Measurements from ENCODE around the gene SYVN1.

DNA sequence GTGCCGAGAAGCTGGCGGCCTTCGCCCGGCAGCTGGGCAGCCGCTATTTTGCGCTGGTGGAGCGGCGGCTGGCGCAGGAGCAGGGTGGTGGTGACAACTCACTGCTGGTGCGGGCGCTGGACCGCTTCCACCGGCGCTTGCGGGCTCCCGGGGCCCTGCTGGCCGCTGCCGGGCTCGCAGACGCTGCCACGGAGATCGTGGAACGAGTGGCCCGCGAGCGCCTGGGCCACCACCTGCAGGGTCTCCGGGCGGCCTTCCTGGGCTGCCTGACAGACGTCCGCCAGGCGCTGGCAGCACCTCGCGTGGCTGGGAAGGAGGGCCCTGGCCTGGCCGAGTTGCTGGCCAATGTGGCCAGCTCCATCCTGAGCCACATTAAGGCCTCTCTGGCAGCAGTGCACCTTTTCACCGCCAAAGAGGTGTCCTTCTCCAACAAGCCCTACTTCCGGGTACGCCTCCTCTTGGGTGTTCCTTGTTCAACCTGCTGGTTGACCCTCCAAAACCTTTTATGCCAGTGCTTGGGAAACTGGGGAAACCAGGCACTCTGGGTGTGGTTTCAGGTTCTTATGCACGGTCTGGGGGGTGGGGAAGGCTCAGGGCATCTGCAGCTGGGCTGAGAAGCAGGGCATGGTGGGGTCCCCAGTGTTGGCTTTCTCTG lies 25.7 kb downstream of the SYVN1 start:
- TF ChIP-seq CTCF (IDR thresholded peaks at IDR 0.05): no peak
- no peak for TF ChIP-seq POLR2A (IDR thresholded peaks at IDR 0.05)
- no peak for TF ChIP-seq EP300 (IDR thresholded peaks at IDR 0.05)
- no peak for TF ChIP-seq POLR2AphosphoS5 (IDR thresholded peaks at IDR 0.05)
